GM12872 (cell line): ENCODE measurements around the gene SLC9A2.

Experiments used
- CTCF ChIP-seq: IDR thresholded peaks from 3 replicates; pipeline ENCODE4 v1.5.1; 2011; ENCODE audit warnings: low read depth, mild to moderate bottlenecking, low read length, moderate library complexity; ENCODE audit not compliant: insufficient read depth

Gene SLC9A2

GRCh38 chr2:102601730-102602129 is 17.6 kb upstream of the SLC9A2 start:
- no peak for TF ChIP-seq CTCF

GRCh38 chr2:102603904-102604303 is 15.4 kb upstream of the SLC9A2 start:
- TF ChIP-seq CTCF: no peak

- TF ChIP-seq CTCF: no peak
These were observed 14.6 kb upstream of the SLC9A2 start for GRCh38 chr2:102604769-102605168.

GRCh38 chr2:102606353-102606752 is 13.0 kb upstream of the SLC9A2 start:
- no peak for TF ChIP-seq CTCF

GRCh38 chr2:102615620-102616436 is 3.5 kb upstream of the SLC9A2 start:
- peak; percentile 96 for TF ChIP-seq CTCF

GRCh38 chr2:102618452-102619413 is 620 bp upstream of the SLC9A2 start:
- no peak for TF ChIP-seq CTCF

GRCh38 chr2:102620332-102620731 is 979 bp downstream of the SLC9A2 start:
- TF ChIP-seq CTCF: no peak
